SK-N-SH treated with all-trans-retinoic acid at 6 μM for 48 hours (cell line): Measurements from ENCODE around the gene NFIA.

Source experiments
- BACH2 ChIP-seq: fragments of 250-450 bp; sonication (Bioruptor Pico); IDR thresholded peaks from 2 replicates; pipeline ENCODE4 v1.9.0; 2021; ENCODE audit warnings: mild to moderate bottlenecking, borderline replicate concordance
- GLIS3 ChIP-seq: fragments of 250-450 bp; sonication (Bioruptor Pico); IDR thresholded peaks from 2 replicates; pipeline ENCODE4 v1.5.0; 2020; ENCODE audit warnings: mild to moderate bottlenecking, moderate library complexity
- ISL1 ChIP-seq: fragments of 250-450 bp; sonication (Bioruptor Pico); IDR thresholded peaks from 2 replicates; pipeline ENCODE4 v2.1.2; 2022; ENCODE audit warnings: mild to moderate bottlenecking, moderate library complexity
- OSR1 ChIP-seq: fragments of 250-450 bp; sonication (Bioruptor Pico); IDR thresholded peaks from 2 replicates; pipeline ENCODE4 v1.8.0; 2022; ENCODE audit warnings: moderate library complexity, mild to moderate bottlenecking, inconsistent platforms
- PATZ1 ChIP-seq: fragments of 250-450 bp; sonication (Bioruptor Pico); IDR thresholded peaks from 2 replicates; pipeline ENCODE4 v1.8.0; 2020; ENCODE audit warnings: mild to moderate bottlenecking, moderate library complexity, borderline replicate concordance
- RARB ChIP-seq: fragments of 250-450 bp; sonication (Bioruptor Pico); IDR thresholded peaks from 2 replicates; pipeline ENCODE4 v1.8.0; 2021; ENCODE audit warnings: mild to moderate bottlenecking, moderate library complexity
- TSHZ2 ChIP-seq: fragments of 250-450 bp; sonication (Bioruptor Pico); IDR thresholded peaks from 2 replicates; pipeline ENCODE4 v1.5.0; 2020; ENCODE audit warnings: mild to moderate bottlenecking, moderate library complexity
- ZC3H10 ChIP-seq: fragments of 250-450 bp; sonication (Bioruptor Pico); IDR thresholded peaks from 2 replicates; pipeline ENCODE4 v1.5.1; 2021; ENCODE audit warnings: mild to moderate bottlenecking, moderate library complexity
- ZFP3 ChIP-seq: fragments of 250-450 bp; sonication (Bioruptor Pico); IDR thresholded peaks from 2 replicates; pipeline ENCODE4 v1.5.0; 2020; ENCODE audit warnings: mild to moderate bottlenecking, moderate library complexity
- ZFP30 ChIP-seq: fragments of 450-650 bp; formaldehyde crosslinking; IDR thresholded peaks from 2 replicates; pipeline ENCODE4 v1.5.0; 2022; ENCODE audit warnings: mild to moderate bottlenecking, moderate library complexity
- ZNF70 ChIP-seq: fragments of 450-650 bp; formaldehyde crosslinking; IDR thresholded peaks from 2 replicates; pipeline ENCODE4 v1.5.0; 2020; ENCODE audit warnings: mild to moderate bottlenecking, moderate library complexity
- ZNF8 ChIP-seq: fragments of 450-650 bp; formaldehyde crosslinking; IDR thresholded peaks from 2 replicates; pipeline ENCODE4 v1.5.0; 2020; ENCODE audit warnings: mild to moderate bottlenecking, moderate library complexity

- TF ChIP-seq ZFP30 (CRISPR knock-in tag): no peak
- no peak for TF ChIP-seq RARB (CRISPR knock-in tag)
- no peak for TF ChIP-seq ZFP3 (CRISPR knock-in tag)
- TF ChIP-seq OSR1: no peak
- TF ChIP-seq BACH2 (CRISPR knock-in tag): no peak
- TF ChIP-seq PATZ1 (CRISPR knock-in tag): no peak
- TF ChIP-seq ZC3H10: no peak
- no peak for TF ChIP-seq GLIS3
- TF ChIP-seq TSHZ2 (CRISPR knock-in tag): no peak
- TF ChIP-seq ZNF70 (CRISPR knock-in tag): no peak
- no peak for TF ChIP-seq ZNF8 (CRISPR knock-in tag)
- TF ChIP-seq ISL1 (CRISPR knock-in tag): no peak
Measured at GRCh38 chr1:61322769-61323168, 240.4 kb downstream of the NFIA start.
